Uterus (tissue), 4 donors: ENCODE results near the gene PSMG4. TPM values are rescaled to one million over a fixed set of nuclear protein-coding genes. Genes with fewer than 3 reads are reported as not detected.

Source experiments
- DNase-seq, 2 donors: peaks; one replicate each; pipeline ENCODE4 v3.0.0-alpha.2; 2019 to 2020
- H3K27ac ChIP-seq, 2 donors: fragments of 200-600 bp; sonication (generic); 1 replicate in 1 of 2; 2 replicates in 1 of 2; pipeline ENCODE4 v1.5.1; 2016 to 2018
- H3K27me3 ChIP-seq, 2 donors: fragments of 200-600 bp; sonication (generic); one replicate each; pipeline ENCODE4 v1.5.1; 2018 to 2019; ENCODE audit warnings: control low read depth in 1 of 2
- H3K36me3 ChIP-seq, 2 donors: fragments of 200-600 bp; sonication (generic); one replicate each; pipeline ENCODE4 v1.5.1; 2019; ENCODE audit warnings: control low read depth in 1 of 2
- H3K4me1 ChIP-seq, 2 donors: fragments of 200-600 bp; sonication (generic); one replicate each; pipeline ENCODE4 v1.5.1; 2018 to 2019; ENCODE audit warnings: control low read depth in 1 of 2
- H3K4me3 ChIP-seq, 2 donors: fragments of 200-600 bp; sonication (generic); 1 replicate in 1 of 2; 2 replicates in 1 of 2; pipeline ENCODE4 v1.5.1; 2018 to 2019; ENCODE audit warnings: mild to moderate bottlenecking in 1 of 2
- H3K9me3 ChIP-seq, 2 donors: fragments of 200-600 bp; sonication (generic); one replicate each; pipeline ENCODE4 v1.5.1; 2019; ENCODE audit warnings: control low read depth in 1 of 2
- POLR2A ChIP-seq, 2 donors: fragments of 450-650 bp; IDR thresholded peaks; one replicate each; pipeline ENCODE4 v1.6.1; 2016; ENCODE audit warnings: antibody characterized with exemption in 2 of 2, mild to moderate bottlenecking in 1 of 2, moderate library complexity in 1 of 2
- intact Hi-C: fragments of 100-400 bp; cut with DNase I; formaldehyde crosslinking; loops from one replicate; pipeline ENCODE4 v1.15.1; 2023; ENCODE audit warnings: low total_unique reads
- total RNA-seq, 4 donors: library from RNA; depleted of rRNA in 3 of 4; stranded (reverse); fragments of >200 nt in 3 of 4; gene quantifications; one replicate each; pipeline versions ENCODE4 v1.1.0 to v1.2.4, GENCODE V29; 2014 to 2023
- TF ChIP-seq, protein P1 (sequence below), 4 experiments: fragments of 200-600 bp in 2 of 4; fragments of 450-650 bp in 2 of 4; sonication (generic) in 2 of 4; IDR thresholded peaks; one replicate each; pipeline ENCODE4 v1.5.1; 2016 to 2019; ENCODE audit warnings: antibody characterized with exemption in 4 of 4, mild to moderate bottlenecking in 2 of 4, moderate library complexity in 1 of 4
- donor health status: DM: yes; HTN: yes; CAD: no.

The PSMG4 gene
- total RNA-seq, 4 donors from 2014 or later: 13.1 to 49.4 (median 28.0) TPM

GRCh38 chr6:3285049-3285639, 26.4 kb downstream of the PSMG4 start:
- no peaks in the 10 kb centered on the region for H3K27me3 ChIP-seq
- H3K36me3 ChIP-seq: no peaks in the 10 kb centered on the region
- no peaks in the 10 kb centered on the region for H3K9me3 ChIP-seq
- peak in 1 of 2 donors; percentile 10 for DNase-seq
- peaks cover 3 to 4% of the 10 kb centered on the region in 2 donors for H3K4me1 ChIP-seq
- intact Hi-C loops: loop anchor here (10.0 kb wide), 1 partner anchor 170 kb away; the partner anchor contains the start of gene SLC22A23
- no peak overlapping the region for H3K4me3 ChIP-seq
- no peak overlapping the region for H3K27ac ChIP-seq
- TF ChIP-seq, protein P1, sequence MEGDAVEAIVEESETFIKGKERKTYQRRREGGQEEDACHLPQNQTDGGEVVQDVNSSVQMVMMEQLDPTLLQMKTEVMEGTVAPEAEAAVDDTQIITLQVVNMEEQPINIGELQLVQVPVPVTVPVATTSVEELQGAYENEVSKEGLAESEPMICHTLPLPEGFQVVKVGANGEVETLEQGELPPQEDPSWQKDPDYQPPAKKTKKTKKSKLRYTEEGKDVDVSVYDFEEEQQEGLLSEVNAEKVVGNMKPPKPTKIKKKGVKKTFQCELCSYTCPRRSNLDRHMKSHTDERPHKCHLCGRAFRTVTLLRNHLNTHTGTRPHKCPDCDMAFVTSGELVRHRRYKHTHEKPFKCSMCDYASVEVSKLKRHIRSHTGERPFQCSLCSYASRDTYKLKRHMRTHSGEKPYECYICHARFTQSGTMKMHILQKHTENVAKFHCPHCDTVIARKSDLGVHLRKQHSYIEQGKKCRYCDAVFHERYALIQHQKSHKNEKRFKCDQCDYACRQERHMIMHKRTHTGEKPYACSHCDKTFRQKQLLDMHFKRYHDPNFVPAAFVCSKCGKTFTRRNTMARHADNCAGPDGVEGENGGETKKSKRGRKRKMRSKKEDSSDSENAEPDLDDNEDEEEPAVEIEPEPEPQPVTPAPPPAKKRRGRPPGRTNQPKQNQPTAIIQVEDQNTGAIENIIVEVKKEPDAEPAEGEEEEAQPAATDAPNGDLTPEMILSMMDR (IDR thresholded peaks at IDR 0.05): no peak
- no peak for TF ChIP-seq POLR2A (IDR thresholded peaks at IDR 0.05)

DNA sequence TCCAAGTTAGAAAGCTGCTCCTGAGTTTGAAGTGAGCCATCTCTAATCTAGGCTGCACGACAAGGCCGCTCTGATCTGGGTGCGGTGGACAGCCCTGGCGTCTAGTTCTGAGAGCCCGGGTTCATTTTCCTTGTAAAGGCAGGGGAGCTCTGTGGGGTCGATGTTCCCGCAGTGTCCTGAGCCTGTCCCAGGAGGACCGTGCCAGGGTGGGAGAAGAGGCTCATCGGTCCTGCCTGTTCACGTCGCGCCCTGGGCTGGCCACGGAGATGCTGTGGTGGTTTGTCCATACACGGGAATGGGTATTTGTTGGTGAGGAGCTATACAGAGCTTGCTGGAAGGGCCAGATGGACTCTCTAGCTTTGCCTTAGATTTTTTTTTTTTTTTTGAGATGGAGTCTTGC, 27.0 kb downstream of the PSMG4 start:
- Histone ChIP-seq H3K9me3 (no peaks in the 10 kb centered on the region), H3K36me3 (no peaks in the 10 kb centered on the region), H3K4me1 (peaks cover 3 to 4% of the 10 kb centered on the region in 2 donors), H3K27me3 (no peaks in the 10 kb centered on the region), H3K27ac (no peak overlapping the region), H3K4me3 (no peak overlapping the region)
- TF ChIP-seq, protein P1 (IDR thresholded peaks at IDR 0.05): no peak
- TF ChIP-seq POLR2A (IDR thresholded peaks at IDR 0.05): no peak
- DNase-seq: peak; percentile 6 to 14
- intact Hi-C loops: loop anchor here (10.0 kb wide), 1 partner anchor 169 kb away; the partner anchor contains the start of gene SLC22A23

GRCh38 chr6:3286641-3287171, 28.0 kb downstream of the PSMG4 start:
- peak; percentile 11 to 21 for DNase-seq
- H3K9me3 ChIP-seq: no peaks in the 10 kb centered on the region
- no peaks in the 10 kb centered on the region for H3K36me3 ChIP-seq
- intact Hi-C loops: loop anchor here (10.0 kb wide), 1 partner anchor 168 kb away; the partner anchor contains the start of gene SLC22A23
- peaks cover under 1 to 2% of the 10 kb centered on the region in 2 donors for H3K4me1 ChIP-seq
- no peak overlapping the region for H3K4me3 ChIP-seq
- no peaks in the 10 kb centered on the region for H3K27me3 ChIP-seq
- H3K27ac ChIP-seq: no peak overlapping the region
- TF ChIP-seq, protein P1 (IDR thresholded peaks at IDR 0.05): no peak
- TF ChIP-seq POLR2A (IDR thresholded peaks at IDR 0.05): no peak

DNA sequence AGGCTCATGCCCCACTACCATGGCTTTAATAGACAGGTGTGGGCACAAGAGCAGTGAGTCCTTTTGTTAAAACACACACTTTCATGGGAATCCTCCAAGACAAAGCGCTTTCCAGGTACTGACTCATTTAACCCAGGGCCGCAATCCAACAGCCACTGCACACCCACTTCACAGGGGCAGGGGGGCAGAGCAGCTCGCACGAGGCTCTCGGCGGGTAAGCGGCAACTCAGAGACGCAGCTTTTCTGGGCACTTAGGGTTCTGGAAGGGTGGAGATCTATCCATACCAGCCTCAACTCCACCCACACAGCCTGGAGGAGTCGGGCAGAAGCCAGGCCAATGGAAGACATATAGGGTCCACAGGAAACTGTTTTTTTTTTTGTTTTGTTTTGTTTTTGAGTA, 28.6 kb downstream of the PSMG4 start:
- intact Hi-C loops: loop anchor here (10.0 kb wide), 1 partner anchor 167 kb away; the partner anchor contains the start of gene SLC22A23
- peak; percentile 28 to 37 for DNase-seq

More for the DNA sequence above, 28.6 kb downstream of the PSMG4 start:
- no peaks in the 10 kb centered on the region for H3K27me3 ChIP-seq
- no peaks in the 10 kb centered on the region for H3K9me3 ChIP-seq
- no peak overlapping the region for H3K4me3 ChIP-seq
- H3K27ac ChIP-seq: no peak overlapping the region
- no peaks in the 10 kb centered on the region for H3K36me3 ChIP-seq
- TF ChIP-seq POLR2A (IDR thresholded peaks at IDR 0.05): no peak
- TF ChIP-seq, protein P1 (IDR thresholded peaks at IDR 0.05): no peak
- no peaks in the 10 kb centered on the region for H3K4me1 ChIP-seq
